8988T (cell line): ENCODE results near the gene ITGA7.

Experiments used
- DNase-seq: peaks from one replicate; pipeline ENCODE4 v3.0.0; 2011

Gene ITGA7

GRCh38 chr12:55698965-55699364 lies 8.7 kb downstream of the ITGA7 start:
- DNase-seq = no peak

- peak; percentile 4 for DNase-seq
Measured at GRCh38 chr12:55698241-55698955, 9.3 kb downstream of the ITGA7 start.

GRCh38 chr12:55697686-55698085 lies 10.0 kb downstream of the ITGA7 start:
- DNase-seq = peak; percentile 8

- peak; percentile 2 for DNase-seq
Measured at GRCh38 chr12:55696796-55697462, 10.8 kb downstream of the ITGA7 start.

GRCh38 chr12:55696141-55696540 lies 11.6 kb downstream of the ITGA7 start:
- DNase-seq = no peak

GRCh38 chr12:55695349-55695748 lies 12.4 kb downstream of the ITGA7 start:
- DNase-seq = no peak

GRCh38 chr12:55694651-55695050 lies 13.1 kb downstream of the ITGA7 start:
- no peak for DNase-seq

- no peak for DNase-seq
Measured at GRCh38 chr12:55694188-55694515, 13.6 kb downstream of the ITGA7 start.

GRCh38 chr12:55693323-55694187 lies 14.1 kb downstream of the ITGA7 start:
- DNase-seq = no peak

- no peak for DNase-seq
Measured at GRCh38 chr12:55692631-55693322, 14.9 kb downstream of the ITGA7 start.

- DNase-seq = no peak
Measured at GRCh38 chr12:55688716-55689655, 18.7 kb downstream of the ITGA7 start.

- no peak for DNase-seq
Measured at GRCh38 chr12:55687746-55688145, 20.0 kb downstream of the ITGA7 start.

- DNase-seq = no peak
Measured at GRCh38 chr12:55686366-55687010, 21.2 kb downstream of the ITGA7 start.

GRCh38 chr12:55685671-55686070 lies 22.0 kb downstream of the ITGA7 start:
- no peak for DNase-seq

GRCh38 chr12:55684761-55685370 lies 22.8 kb downstream of the ITGA7 start:
- no peak for DNase-seq

- no peak for DNase-seq
Measured at GRCh38 chr12:55683676-55684075, 24.0 kb downstream of the ITGA7 start.

GRCh38 chr12:55682087-55682796 lies 25.5 kb downstream of the ITGA7 start:
- no peak for DNase-seq

- DNase-seq = peak; percentile 52
Measured at GRCh38 chr12:55681142-55682077, 26.3 kb downstream of the ITGA7 start.

GRCh38 chr12:55679691-55680090 lies 28.0 kb downstream of the ITGA7 start:
- DNase-seq = no peak
